ENCODE results near the gene ERG. TPM values are rescaled to one million over a fixed set of nuclear protein-coding genes. Genes with fewer than 3 reads are reported as not detected.

The ERG gene
- total and polyA plus RNA-seq, 5 donors: 6.6 to 20.1 (median 16.7) TPM

- no peak overlapping the region for H3K4me3 ChIP-seq (ENCODE audit: low read length)
- 93% methylated on average over 2 of the region's 2 CpGs for WGBS
- H3K27ac ChIP-seq (ENCODE audit: low read length): no peak overlapping the region
- H3K27me3 ChIP-seq (ENCODE audit: control insufficient read depth, insufficient read depth): no peaks in the 10 kb centered on the region
- intact Hi-C loops (cut with DNase I): no loop called here
- no peaks in the 10 kb centered on the region for H3K9me3 ChIP-seq (ENCODE audit: control insufficient read depth, low read length)
- ATAC-seq (no peak), DNase-seq (no peak)
- peaks cover 2% of the 10 kb centered on the region for H3K4me1 ChIP-seq (ENCODE audit: control insufficient read depth, insufficient read depth, low read length)
Observed at GRCh38 chr21:38454702-38455101, 43.6 kb downstream of the ERG start.

GRCh38 chr21:38454161-38454560 lies 44.1 kb downstream of the ERG start:
- ATAC-seq (no peak), DNase-seq (no peak)
- H3K27ac ChIP-seq (ENCODE audit: low read length): no peak overlapping the region
- WGBS: 47% methylated on average over 3 of the region's 3 CpGs
- no peaks in the 10 kb centered on the region for H3K27me3 ChIP-seq (ENCODE audit: control insufficient read depth, insufficient read depth)
- H3K4me1 ChIP-seq (ENCODE audit: control insufficient read depth, insufficient read depth, low read length): peaks cover 2% of the 10 kb centered on the region
- H3K4me3 ChIP-seq (ENCODE audit: low read length): no peak overlapping the region
- intact Hi-C loops (cut with DNase I): no loop called here
- no peaks in the 10 kb centered on the region for H3K9me3 ChIP-seq (ENCODE audit: control insufficient read depth, low read length)

DNA sequence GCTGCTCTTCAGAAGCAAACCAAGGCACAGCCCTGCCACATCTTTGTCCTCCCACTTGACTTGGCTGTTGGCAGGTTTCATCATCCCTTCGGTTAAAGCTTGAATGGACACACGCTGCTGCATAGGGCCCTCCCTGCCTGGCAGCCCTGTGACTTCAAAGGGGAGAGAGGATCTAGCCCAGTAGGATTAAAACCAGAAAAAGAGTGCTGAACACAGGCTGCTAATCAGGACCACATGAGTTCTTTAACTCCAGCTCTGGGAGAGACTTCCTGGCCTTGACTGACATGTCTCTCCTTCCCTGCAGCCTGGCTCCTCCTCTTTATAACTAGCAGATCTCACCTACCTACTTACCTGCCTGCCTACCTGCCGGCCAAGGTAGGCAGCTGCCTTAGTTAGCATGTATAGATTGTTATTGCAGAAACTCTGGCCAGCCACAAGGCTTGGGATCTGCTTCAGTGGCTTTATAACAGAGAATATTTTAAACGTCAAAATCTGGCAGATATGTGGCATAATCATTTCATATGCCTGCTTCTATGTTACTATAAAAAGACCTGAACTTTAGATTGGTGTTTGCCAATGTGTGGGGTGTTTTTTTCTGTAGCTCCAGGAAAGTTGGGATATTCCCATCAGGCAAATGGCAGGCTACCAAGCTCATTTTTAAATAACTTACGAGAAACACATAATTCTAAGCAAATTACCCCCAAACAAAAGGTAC lies 49.4 kb downstream of the ERG start:
- DNase-seq: no peak
- no peak for ATAC-seq
- intact Hi-C loops (cut with DNase I): no loop called here
- 34% methylated on average over 5 of the region's 5 CpGs for WGBS
- Histone ChIP-seq H3K4me3 (ENCODE audit: low read length) (no peak overlapping the region), H3K27ac (ENCODE audit: low read length) (no peak overlapping the region), H3K9me3 (ENCODE audit: control insufficient read depth, low read length) (no peaks in the 10 kb centered on the region), H3K4me1 (ENCODE audit: control insufficient read depth, insufficient read depth, low read length) (peaks cover 2% of the 10 kb centered on the region), H3K27me3 (ENCODE audit: control insufficient read depth, insufficient read depth) (no peaks in the 10 kb centered on the region)

GRCh38 chr21:38447611-38448010 lies 50.7 kb downstream of the ERG start:
- DNase-seq (no peak), ATAC-seq (peak in 1 of 2 donors; percentile 41)
- H3K27me3 ChIP-seq (ENCODE audit: control insufficient read depth, insufficient read depth): no peaks in the 10 kb centered on the region
- H3K4me1 ChIP-seq (ENCODE audit: control insufficient read depth, insufficient read depth, low read length): peaks cover 2% of the 10 kb centered on the region
- H3K9me3 ChIP-seq (ENCODE audit: control insufficient read depth, low read length): no peaks in the 10 kb centered on the region
- H3K4me3 ChIP-seq (ENCODE audit: low read length): no peak overlapping the region
- no peak overlapping the region for H3K27ac ChIP-seq (ENCODE audit: low read length)
- intact Hi-C loops (cut with DNase I): no loop called here
- WGBS: 42% methylated on average over 3 of the region's 3 CpGs

- no peak for ATAC-seq
- WGBS: 77% methylated on average over 6 of the region's 6 CpGs
Observed at GRCh38 chr21:38444691-38445090, 53.6 kb downstream of the ERG start.

GRCh38 chr21:38443110-38443509 lies 55.2 kb downstream of the ERG start:
- intact Hi-C loops (cut with DNase I): no loop called here
- H3K4me3 ChIP-seq (ENCODE audit: low read length): no peak overlapping the region
- WGBS: 52% methylated on average over 8 of the region's 8 CpGs
- DNase-seq (peak in 2 of 3 donors; percentile 28 to 57), ATAC-seq (peak; percentile 28 to 67)
- peaks cover 8% of the 10 kb centered on the region for H3K4me1 ChIP-seq (ENCODE audit: control insufficient read depth, insufficient read depth, low read length)
- no peak overlapping the region for H3K27ac ChIP-seq (ENCODE audit: low read length)
- no peaks in the 10 kb centered on the region for H3K27me3 ChIP-seq (ENCODE audit: control insufficient read depth, insufficient read depth)
- H3K9me3 ChIP-seq (ENCODE audit: control insufficient read depth, low read length): no peaks in the 10 kb centered on the region

More at GRCh38 chr21:38444691-38445090, 53.6 kb downstream of the ERG start:
- Histone ChIP-seq H3K27ac (ENCODE audit: low read length) (no peak overlapping the region), H3K27me3 (ENCODE audit: control insufficient read depth, insufficient read depth) (no peaks in the 10 kb centered on the region), H3K4me1 (ENCODE audit: control insufficient read depth, insufficient read depth, low read length) (peaks cover 2% of the 10 kb centered on the region), H3K4me3 (ENCODE audit: low read length) (no peak overlapping the region), H3K9me3 (ENCODE audit: control insufficient read depth, low read length) (no peaks in the 10 kb centered on the region)
- DNase-seq: no peak
- intact Hi-C loops (cut with DNase I): no loop called here

GRCh38 chr21:38441153-38441552 lies 57.1 kb downstream of the ERG start:
- no peak overlapping the region for H3K4me3 ChIP-seq (ENCODE audit: low read length)
- peaks cover 8% of the 10 kb centered on the region for H3K4me1 ChIP-seq (ENCODE audit: control insufficient read depth, insufficient read depth, low read length)
- 81% methylated on average over 2 of the region's 2 CpGs for WGBS

DNA sequence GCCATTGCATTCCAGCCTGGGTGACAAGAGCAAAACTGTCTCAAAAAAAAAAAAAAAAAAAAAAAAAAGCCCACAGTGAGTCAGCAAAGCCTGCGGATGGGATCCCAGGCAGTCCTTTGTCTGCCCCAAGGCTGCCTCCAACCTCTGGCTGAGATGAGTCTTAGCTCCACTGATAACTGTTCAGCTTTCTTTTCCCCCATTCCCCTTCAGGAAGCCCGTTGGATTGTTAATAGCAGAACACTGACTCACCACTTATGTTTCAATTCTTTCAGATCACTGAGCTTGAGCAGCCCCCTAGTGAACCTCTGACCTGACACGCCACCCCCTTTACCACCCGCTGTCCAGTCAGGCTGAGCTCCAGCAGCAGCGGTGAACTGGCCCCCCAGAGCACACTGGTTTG lies 57.5 kb downstream of the ERG start:
- H3K4me1 ChIP-seq (ENCODE audit: control insufficient read depth, insufficient read depth, low read length): peaks cover 8% of the 10 kb centered on the region
- intact Hi-C loops (cut with DNase I): no loop called here
- no peaks in the 10 kb centered on the region for H3K9me3 ChIP-seq (ENCODE audit: control insufficient read depth, low read length)
- ATAC-seq (no peak), DNase-seq (no peak)
- H3K27me3 ChIP-seq (ENCODE audit: control insufficient read depth, insufficient read depth): no peaks in the 10 kb centered on the region
- H3K27ac ChIP-seq (ENCODE audit: low read length): no peak overlapping the region
- 65% methylated on average over 5 of the region's 5 CpGs for WGBS
- no peak overlapping the region for H3K4me3 ChIP-seq (ENCODE audit: low read length)

More at GRCh38 chr21:38441153-38441552, 57.1 kb downstream of the ERG start:
- H3K27me3 ChIP-seq (ENCODE audit: control insufficient read depth, insufficient read depth): no peaks in the 10 kb centered on the region
- DNase-seq: no peak
- no peak for ATAC-seq
- no peak overlapping the region for H3K27ac ChIP-seq (ENCODE audit: low read length)
- intact Hi-C loops (cut with DNase I): no loop called here
- no peaks in the 10 kb centered on the region for H3K9me3 ChIP-seq (ENCODE audit: control insufficient read depth, low read length)

DNA sequence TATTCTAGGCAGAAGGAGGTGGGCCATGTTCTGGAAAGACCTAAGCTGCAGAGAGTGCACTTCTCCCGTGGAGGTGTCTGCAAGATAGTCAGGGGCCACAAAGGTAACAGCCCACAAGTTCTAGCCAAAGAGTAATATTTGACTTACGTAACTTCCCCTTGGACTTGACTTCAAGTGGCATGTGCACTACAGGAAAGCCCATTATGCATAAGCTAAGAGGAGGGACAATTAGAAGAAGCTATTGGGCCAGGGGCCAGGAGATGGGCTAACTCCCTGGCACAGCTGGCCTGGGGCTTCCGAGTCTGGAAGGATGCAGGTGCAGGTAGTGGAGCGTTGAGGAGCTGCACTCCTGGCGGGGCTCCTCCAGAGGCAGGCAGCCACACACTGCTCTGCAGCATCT lies 58.3 kb downstream of the ERG start:
- intact Hi-C loops (cut with DNase I): no loop called here
- peaks cover 8% of the 10 kb centered on the region for H3K4me1 ChIP-seq (ENCODE audit: control insufficient read depth, insufficient read depth, low read length)
- ATAC-seq (no peak), DNase-seq (no peak)
- H3K27me3 ChIP-seq (ENCODE audit: control insufficient read depth, insufficient read depth): no peaks in the 10 kb centered on the region
- 67% methylated on average over 5 of the region's 5 CpGs for WGBS
- no peaks in the 10 kb centered on the region for H3K9me3 ChIP-seq (ENCODE audit: control insufficient read depth, low read length)
- H3K4me3 ChIP-seq (ENCODE audit: low read length): no peak overlapping the region
- H3K27ac ChIP-seq (ENCODE audit: low read length): no peak overlapping the region

DNA sequence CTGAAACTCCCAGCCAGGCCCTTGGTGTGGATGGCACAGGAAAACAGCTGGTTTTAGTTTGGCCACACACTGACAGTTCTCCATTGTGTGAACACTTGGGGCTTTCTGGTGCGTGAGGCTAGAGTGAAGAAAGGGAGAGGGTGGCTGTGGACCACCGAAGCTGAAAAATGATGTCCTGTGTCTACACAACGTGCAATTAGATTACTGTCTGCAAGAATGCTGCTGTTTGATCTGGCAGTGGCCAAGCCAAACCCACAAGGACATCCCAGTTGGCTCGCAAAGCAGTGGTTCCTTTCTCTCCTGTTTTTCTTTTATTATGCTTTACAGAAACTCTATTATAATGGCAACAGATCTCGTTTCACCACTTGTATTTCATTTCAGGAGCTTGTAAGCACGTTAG lies 58.9 kb downstream of the ERG start:
- WGBS: 44% methylated on average over 6 of the region's 6 CpGs
- DNase-seq (no peak), ATAC-seq (no peak)
- Histone ChIP-seq H3K4me3 (ENCODE audit: low read length) (no peak overlapping the region), H3K4me1 (ENCODE audit: control insufficient read depth, insufficient read depth, low read length) (peaks cover 12% of the 10 kb centered on the region), H3K27me3 (ENCODE audit: control insufficient read depth, insufficient read depth) (no peaks in the 10 kb centered on the region), H3K9me3 (ENCODE audit: control insufficient read depth, low read length) (no peaks in the 10 kb centered on the region), H3K27ac (ENCODE audit: low read length) (no peak overlapping the region)
- intact Hi-C loops (cut with DNase I): no loop called here

DNA sequence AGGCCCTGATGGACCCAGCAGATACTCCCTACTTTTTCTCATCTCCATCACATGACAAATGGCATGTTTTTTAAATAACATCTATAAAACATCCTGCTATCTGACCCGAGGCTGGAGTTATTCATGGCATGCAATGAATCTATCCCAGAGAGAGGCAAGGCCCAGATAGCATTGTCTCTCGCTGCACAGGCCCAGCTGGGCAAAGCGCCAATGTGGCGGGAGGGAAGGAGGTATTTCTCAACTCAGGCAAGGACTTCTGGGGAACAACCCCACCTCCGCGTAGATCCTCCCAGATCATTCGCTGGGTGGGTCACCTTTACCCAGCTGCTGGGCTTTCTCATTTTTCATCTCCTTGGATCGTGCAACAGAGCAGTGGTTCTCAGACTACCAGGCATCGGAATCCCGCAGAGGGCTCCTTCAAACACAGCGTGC lies 59.8 kb downstream of the ERG start:
- intact Hi-C loops (cut with DNase I): no loop called here
- H3K27ac ChIP-seq (ENCODE audit: low read length): no peak overlapping the region
- H3K9me3 ChIP-seq (ENCODE audit: control insufficient read depth, low read length): no peaks in the 10 kb centered on the region
- ATAC-seq (peak; percentile 67 to 76), DNase-seq (peak; percentile 69 to 91 (median 88))
- peaks cover 12% of the 10 kb centered on the region for H3K4me1 ChIP-seq (ENCODE audit: control insufficient read depth, insufficient read depth, low read length)
- no peaks in the 10 kb centered on the region for H3K27me3 ChIP-seq (ENCODE audit: control insufficient read depth, insufficient read depth)
- 36% methylated on average over 11 of the region's 11 CpGs for WGBS
- H3K4me3 ChIP-seq (ENCODE audit: low read length): no peak overlapping the region

DNA sequence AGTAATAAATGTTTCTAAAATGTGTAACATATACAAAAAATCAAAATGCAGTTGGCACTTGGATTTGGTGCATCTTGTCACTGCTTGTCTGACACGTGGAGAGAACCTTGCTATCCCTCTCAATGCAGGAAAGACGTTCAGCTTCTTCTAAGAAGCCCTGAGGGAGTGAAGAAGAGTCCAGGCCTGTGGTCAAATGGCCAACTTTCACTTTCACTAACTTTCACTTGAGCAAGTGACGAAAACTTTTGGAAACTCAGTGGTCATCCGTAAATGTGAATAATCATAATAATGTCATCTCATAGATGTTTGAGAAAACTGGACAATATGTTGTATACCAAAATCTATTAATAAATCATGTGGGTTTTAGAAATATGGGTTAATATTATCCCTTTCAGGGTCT lies 61.9 kb downstream of the ERG start:
- Histone ChIP-seq H3K9me3 (ENCODE audit: control insufficient read depth, low read length) (no peaks in the 10 kb centered on the region), H3K27ac (ENCODE audit: low read length) (no peak overlapping the region), H3K27me3 (ENCODE audit: control insufficient read depth, insufficient read depth) (no peaks in the 10 kb centered on the region), H3K4me3 (ENCODE audit: low read length) (no peak overlapping the region), H3K4me1 (ENCODE audit: control insufficient read depth, insufficient read depth, low read length) (peaks cover 12% of the 10 kb centered on the region)
- WGBS: 70% methylated on average over 4 of the region's 4 CpGs
- ATAC-seq (no peak), DNase-seq (no peak)
- intact Hi-C loops (cut with DNase I): no loop called here
